SKM-1 treated with dmso at 0.1 percent for 144 hours (cell line): Measurements from ENCODE around the gene PDE6B.
"Not testable (repeated sequence)": the region's sequence is repeated elsewhere in the genome, so short reads cannot be mapped to it uniquely, and the experiment has no call there.

Source experiments
- DNase-seq: peaks from one replicate; lab custom pipeline; 2025; ENCODE audit not compliant: unreplicated experiment; lab: John Stamatoyannopoulos, UW

The PDE6B gene

GRCh38 chr4:635851-636627 is 10.7 kb downstream of the PDE6B start:
- no peak for DNase-seq

DNA sequence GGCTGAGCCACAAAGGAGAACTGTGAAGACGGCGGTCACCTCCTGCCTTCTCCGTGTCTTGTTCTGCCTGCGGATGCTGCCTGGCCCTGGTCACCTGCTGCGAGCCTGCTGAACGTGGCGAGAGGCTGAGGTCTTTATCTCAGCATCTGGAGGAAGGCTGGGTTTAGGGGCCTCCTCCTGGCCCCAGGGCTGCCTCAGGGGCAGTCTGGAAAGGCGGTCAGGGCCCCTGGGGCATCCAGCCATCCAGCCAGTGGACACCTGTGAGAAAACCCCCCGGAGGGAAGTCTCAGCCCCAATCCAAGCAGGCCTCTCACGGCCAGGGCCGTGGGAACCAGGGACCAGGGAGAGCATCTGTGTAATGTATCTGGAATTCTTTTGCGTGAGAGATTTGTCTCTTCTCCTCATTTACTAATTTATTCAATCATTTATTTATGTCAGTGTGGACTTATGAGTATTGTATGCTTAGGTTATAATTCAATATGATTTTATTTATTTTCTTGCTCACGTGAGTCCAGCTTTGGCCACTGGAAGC is 11.3 kb downstream of the PDE6B start:
- DNase-seq = no peak

DNA sequence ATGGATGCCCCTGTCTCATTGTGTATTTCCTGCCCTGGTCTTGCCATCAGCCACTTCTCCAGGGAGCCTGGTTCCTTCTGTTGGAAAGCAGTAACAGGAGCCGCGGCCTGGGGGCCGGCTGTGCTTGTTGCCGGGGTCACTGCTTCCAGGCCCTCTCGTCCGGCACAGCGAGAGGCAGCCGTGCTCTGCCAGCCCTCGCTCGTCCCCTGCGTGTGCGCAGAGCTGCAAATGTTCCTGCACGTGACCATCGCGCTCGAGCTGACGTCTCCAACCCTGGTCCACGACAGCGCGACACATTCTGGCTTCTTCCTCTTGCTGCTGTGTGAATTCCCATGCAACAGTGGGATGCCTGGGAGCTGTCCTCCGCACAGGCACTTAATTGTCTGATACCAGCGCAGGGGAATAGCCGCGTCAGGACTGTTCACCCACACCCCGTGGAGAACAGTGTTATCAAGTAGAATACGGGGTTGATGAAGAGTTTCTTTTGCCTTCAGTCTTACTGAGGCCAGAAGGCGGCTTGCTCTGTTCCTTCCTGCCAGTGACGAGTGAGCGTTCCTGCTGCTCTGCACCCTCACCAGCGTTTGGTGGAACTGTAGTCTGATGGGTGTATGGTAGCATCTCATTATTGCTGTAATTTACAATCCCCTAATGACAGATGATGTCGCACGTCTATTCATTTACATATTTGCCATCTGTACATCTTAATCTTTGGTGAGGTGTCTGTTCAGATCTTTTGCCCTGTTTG is 12.3 kb downstream of the PDE6B start:
- no peak for DNase-seq

- not testable (repeated sequence) for DNase-seq
These were observed 17.0 kb downstream of the PDE6B start for GRCh38 chr4:642366-642765.

DNA sequence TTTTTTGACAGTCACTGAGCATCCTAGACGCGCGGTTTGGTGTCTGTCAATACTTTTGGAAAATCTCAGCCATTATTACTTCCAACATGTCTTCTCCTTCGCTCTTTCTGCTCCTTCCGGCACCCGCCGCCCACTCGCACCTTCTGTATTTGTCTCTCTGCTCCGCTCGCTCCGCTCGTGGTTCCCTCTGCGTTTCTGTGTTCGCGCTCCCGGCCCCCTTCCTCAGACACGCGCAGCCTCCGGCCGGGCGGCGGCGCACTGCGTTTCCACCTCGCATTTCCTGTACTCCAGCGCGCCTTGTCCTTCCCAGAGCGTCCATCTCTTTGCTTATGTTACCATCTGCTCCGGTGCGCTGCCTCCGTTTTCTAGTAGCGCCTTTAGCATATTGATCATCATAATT is 21.1 kb downstream of the PDE6B start:
- no peak for DNase-seq

DNA sequence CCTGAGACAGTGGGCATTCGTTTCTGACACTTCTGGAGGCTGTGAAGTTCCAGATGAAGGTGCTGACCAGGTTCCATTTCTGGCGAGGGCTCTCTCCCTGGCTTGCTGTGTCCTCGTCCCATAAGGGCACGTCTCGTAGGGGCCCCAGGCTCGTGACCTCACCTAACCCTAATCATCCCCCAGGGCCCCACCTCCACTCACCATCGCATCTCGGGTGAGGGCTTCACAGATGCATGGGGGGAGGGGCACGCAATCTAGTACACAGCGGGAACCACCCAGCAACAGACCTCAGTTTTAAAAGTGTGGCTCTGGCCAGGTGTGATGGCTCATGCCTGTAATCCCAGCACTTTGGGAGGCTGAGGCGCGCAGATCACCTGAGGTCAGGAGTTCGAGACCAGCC is 22.1 kb downstream of the PDE6B start:
- DNase-seq = no peak

DNA sequence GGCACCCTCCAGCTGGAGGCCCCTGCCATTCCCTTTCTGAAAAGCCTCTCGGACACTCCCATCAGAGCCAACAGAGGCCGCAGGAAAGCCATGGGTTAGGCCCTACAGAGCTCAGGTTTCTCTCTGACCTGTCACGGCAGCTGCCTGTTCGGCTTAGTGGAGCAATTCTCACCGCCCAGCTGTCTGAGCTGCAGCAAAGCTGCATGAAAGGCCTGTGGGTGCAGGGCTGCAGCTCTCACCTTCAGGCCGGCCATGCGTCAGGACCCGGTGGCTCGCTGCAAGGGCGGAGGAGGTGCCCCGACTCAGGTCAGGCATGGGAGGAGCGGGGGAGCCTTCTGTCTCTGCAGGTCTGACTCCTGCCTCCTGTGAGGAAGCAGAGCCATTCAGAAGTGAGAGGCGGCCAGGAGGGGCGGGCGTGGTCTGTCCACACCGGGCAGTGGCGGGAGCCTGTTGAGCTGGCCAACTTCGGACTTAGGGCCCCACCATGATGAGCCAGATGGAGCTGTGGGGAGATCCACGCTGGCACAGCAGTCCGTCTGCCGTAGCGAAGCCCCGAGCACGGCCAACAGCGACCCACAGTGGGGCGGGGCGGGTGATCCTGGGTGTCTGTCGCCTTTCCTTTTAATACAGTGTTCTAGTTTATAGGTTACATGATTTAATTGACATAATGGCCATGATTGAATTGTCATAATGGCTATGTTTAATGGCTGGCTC is 23.4 kb downstream of the PDE6B start:
- DNase-seq = no peak

DNA sequence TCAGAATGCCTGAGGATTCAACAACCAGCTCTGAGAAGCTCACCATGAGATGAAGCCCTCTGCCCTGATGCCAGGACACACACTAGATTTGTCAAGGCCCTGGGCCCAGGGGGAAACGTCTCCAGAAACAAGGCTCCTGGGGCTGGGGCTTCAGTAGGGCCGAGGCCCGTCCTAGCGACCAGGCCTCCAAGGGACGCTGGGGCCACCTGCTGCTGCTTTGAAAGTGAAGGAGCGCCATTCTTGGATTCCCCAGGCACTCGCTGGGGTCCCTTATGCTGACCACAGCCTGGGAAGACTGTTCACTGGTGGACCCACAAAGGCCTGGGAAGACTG is 23.9 kb downstream of the PDE6B start:
- DNase-seq = no peak

GRCh38 chr4:649751-650310 is 24.5 kb downstream of the PDE6B start:
- DNase-seq = no peak

DNA sequence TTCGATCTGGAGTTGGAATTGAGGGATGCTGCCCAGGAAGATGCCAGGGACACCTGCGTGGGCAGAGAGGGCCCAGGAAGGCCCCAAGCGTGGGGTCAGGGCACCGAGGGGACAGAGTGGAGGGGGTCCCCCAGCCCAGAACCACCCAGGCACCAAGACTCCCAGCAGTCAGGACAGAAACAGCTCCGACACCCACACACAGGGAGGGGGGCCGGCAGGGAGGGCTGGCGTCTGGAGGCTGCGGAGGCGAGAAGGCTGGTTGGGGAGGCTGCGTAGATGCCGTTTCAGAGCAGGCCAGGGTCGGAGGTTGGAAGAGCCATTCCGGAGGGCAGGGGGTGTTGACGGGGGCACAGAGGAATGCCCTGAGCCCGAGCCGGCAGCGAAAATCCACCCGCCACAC is 25.1 kb downstream of the PDE6B start:
- DNase-seq = no peak

- DNase-seq = no peak
These were observed 25.8 kb downstream of the PDE6B start for GRCh38 chr4:650951-651883.

DNA sequence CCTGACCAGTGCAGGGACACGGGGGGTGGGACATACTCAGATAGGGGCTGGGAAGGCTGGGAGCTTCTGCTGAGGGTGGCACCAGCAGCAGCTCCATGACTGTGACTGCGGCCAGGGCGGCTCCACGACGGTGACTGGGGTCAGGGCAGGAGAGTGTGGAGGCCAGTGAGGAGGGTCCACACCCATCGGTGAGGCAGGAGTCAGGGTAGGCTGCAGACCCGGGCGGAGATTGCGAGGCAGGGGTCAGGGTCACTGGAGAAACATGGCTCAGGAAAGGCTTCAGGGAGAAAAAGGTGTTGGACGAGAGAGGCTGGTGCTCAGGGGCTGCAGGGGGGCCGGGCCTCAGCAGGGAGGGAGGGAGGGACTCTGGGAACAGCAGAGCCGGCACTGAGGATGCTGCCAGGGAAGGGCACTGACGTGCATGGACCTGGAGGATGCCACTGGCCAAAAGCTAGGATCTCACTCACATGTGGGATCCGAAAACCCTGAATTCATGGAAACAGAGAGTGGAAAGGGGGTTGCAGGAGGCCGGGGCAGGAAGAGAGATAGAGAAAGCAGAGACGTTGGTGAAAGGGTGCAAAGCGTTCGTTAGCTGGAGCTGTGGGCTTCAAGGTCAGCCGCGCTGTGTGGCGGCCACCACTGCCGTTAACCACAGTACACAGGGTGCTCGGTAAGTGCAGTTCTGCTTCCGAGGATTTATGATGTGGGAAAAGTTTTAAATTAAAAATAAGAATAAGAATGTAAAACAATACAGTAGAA is 26.7 kb downstream of the PDE6B start:
- no peak for DNase-seq

GRCh38 chr4:653080-653821 is 27.9 kb downstream of the PDE6B start:
- DNase-seq = no peak

GRCh38 chr4:653831-654502 is 28.6 kb downstream of the PDE6B start:
- DNase-seq = no peak

DNA sequence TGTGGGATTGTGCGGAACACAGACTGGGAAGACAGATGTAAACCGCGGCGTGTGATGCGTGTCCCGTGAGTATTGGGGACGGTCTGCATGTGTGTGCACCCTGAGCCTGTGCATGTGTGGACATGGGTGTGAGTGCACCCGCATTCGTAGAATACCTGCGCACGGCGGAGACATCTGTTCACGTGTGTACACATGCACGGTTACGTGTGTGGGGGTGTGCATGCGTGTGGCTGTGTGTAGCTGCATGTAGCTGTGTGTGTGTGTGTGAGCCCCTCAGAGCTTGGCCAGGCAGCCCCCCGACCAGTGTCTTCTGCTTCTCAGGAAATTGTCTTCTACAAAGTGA is 29.1 kb downstream of the PDE6B start:
- DNase-seq = no peak

- DNase-seq = no peak
These were observed 29.6 kb downstream of the PDE6B start for GRCh38 chr4:654871-655463.

GRCh38 chr4:655464-656151 is 30.2 kb downstream of the PDE6B start:
- no peak for DNase-seq
